T-helper 1 cell treated with Interleukin-12 subunit alpha and Interleukin-12 subunit beta and Interleukin-4 antibody, amounts not matched to agents 30 ng/mL and 1 ng/mL, for 36 hours (primary cell): Measurements from ENCODE around the gene STIM2. TPM values are rescaled to one million over a fixed set of nuclear protein-coding genes. Genes with fewer than 3 reads are reported as not detected.

Source experiments
- intact Hi-C: fragments of 100-400 bp; cut with micrococcal nuclease; formaldehyde crosslinking; loops from one replicate; pipeline ENCODE4 v1.15.1; 2024
- total RNA-seq: library from RNA; stranded (reverse); gene quantifications from 2 replicates; pipeline ENCODE4 v1.2.3, GENCODE V29; 2022

The STIM2 gene
- total RNA-seq, 1 donor from 2014 or later: 56.7 TPM

- intact Hi-C loops: no loop called here
Measured at GRCh38 chr4:26866203-26866602, 5.6 kb downstream of the STIM2 start.

GRCh38 chr4:26866781-26867180 is 6.1 kb downstream of the STIM2 start:
- intact Hi-C loops: no loop called here

- intact Hi-C loops: no loop called here
Measured at GRCh38 chr4:26867914-26868684, 7.5 kb downstream of the STIM2 start.

GRCh38 chr4:26870576-26871262 is 10.1 kb downstream of the STIM2 start:
- intact Hi-C loops: no loop called here

GRCh38 chr4:26871611-26872010 is 11.0 kb downstream of the STIM2 start:
- intact Hi-C loops: no loop called here

- intact Hi-C loops: loop anchor here (1.0 kb wide), 2 partner anchors 11 to 12 kb away; no protein-coding TSS in a partner anchor
Measured at GRCh38 chr4:26873391-26874026, 12.9 kb downstream of the STIM2 start.

- intact Hi-C loops: no loop called here
Measured at GRCh38 chr4:26874110-26874509, 13.5 kb downstream of the STIM2 start.

GRCh38 chr4:26877406-26877805 is 16.8 kb downstream of the STIM2 start:
- intact Hi-C loops: loop anchor here (5.0 kb wide), 1 partner anchor 1020 kb away; no protein-coding TSS in a partner anchor

GRCh38 chr4:26877961-26878360 is 17.3 kb downstream of the STIM2 start:
- intact Hi-C loops: loop anchor here (5.0 kb wide), 1 partner anchor 1021 kb away; no protein-coding TSS in a partner anchor

GRCh38 chr4:26878794-26879391 is 18.3 kb downstream of the STIM2 start:
- intact Hi-C loops: loop anchor here (5.0 kb wide), 1 partner anchor 1022 kb away; no protein-coding TSS in a partner anchor

- intact Hi-C loops: loop anchor here (5.0 to 10.0 kb wide), 2 partner anchors 685 to 1023 kb away; no protein-coding TSS in a partner anchor
Measured at GRCh38 chr4:26879805-26880204, 19.2 kb downstream of the STIM2 start.

GRCh38 chr4:26884026-26884425 is 23.4 kb downstream of the STIM2 start:
- intact Hi-C loops: loop anchor here (1.0 to 10.0 kb wide), 5 partner anchors 11 to 969 kb away; partner anchors contain the start of genes RBPJ, SMIM20 and STIM2

GRCh38 chr4:26884486-26884988 is 23.9 kb downstream of the STIM2 start:
- intact Hi-C loops: loop anchor here (1.0 to 10.0 kb wide), 5 partner anchors 11 to 970 kb away; partner anchors contain the start of genes RBPJ, SMIM20 and STIM2

- intact Hi-C loops: loop anchor here (1.0 to 10.0 kb wide), 7 partner anchors 22 to 1024 kb away; partner anchors contain the start of genes RBPJ, SEL1L3 and SMIM20
Measured at GRCh38 chr4:26885912-26886274, 25.3 kb downstream of the STIM2 start.

- intact Hi-C loops: loop anchor here (1.0 to 10.0 kb wide), 4 partner anchors 123 to 1025 kb away; partner anchors contain the start of gene SEL1L3
Measured at GRCh38 chr4:26887143-26887542, 26.5 kb downstream of the STIM2 start.

- intact Hi-C loops: loop anchor here (1.0 to 10.0 kb wide), 4 partner anchors 122 to 1026 kb away; partner anchors contain the start of gene SEL1L3
Measured at GRCh38 chr4:26887809-26888208, 27.2 kb downstream of the STIM2 start.

- intact Hi-C loops: loop anchor here (5.0 to 10.0 kb wide), 3 partner anchors 695 to 1027 kb away; partner anchors contain the start of gene SEL1L3
Measured at GRCh38 chr4:26889356-26889755, 28.7 kb downstream of the STIM2 start.

- intact Hi-C loops: no loop called here
Measured at GRCh38 chr4:26891054-26891453, 30.4 kb downstream of the STIM2 start.

- intact Hi-C loops: no loop called here
Measured at GRCh38 chr4:26891867-26892266, 31.2 kb downstream of the STIM2 start.

GRCh38 chr4:26892480-26893150 is 32.0 kb downstream of the STIM2 start:
- intact Hi-C loops: no loop called here
